Activated T-cell treated with anti-CD3 and anti-CD28 coated beads for 24 hours (primary cell): ENCODE results near the gene TRIM16.
"Not testable (repeated sequence)": the region's sequence is repeated elsewhere in the genome, so short reads cannot be mapped to it uniquely, and the experiment has no call there.

Experiments
- DNase-seq: peaks from one replicate; pipeline ENCODE4 v3.0.0-alpha.2; 2020; ENCODE audit warnings: low read depth

Gene TRIM16

DNA sequence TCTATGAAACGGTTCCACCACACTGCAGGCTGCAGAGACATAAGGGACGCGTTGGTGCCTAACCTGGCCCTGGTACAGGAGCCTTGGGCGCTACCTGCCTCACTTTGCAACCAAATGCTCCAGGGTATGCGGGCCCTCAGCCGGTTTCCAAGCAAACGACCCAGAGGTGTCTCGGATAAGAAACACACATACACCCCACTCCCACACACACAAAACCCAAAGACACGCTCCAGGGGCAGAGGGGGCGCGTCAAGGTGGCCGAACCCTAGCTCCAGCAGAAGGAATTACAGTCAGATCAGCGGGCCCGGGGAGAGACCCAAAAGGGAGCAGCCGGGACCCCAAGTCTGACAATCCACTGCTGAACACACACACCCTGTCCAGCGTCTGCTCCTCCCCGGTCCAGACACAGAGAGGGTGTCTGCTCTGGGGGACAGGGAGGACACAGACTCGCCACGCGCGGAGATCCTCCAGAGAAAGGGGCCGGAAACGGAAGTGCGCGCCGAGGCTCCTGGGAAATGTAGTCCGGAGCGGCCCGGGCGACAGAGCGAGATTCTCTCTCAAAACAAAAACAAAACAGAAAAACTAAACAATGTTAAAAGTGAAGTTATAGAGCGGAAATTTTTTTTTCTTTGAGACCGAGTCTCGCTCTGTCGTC lies at the start of gene TRIM16:
Gene TRIM16, minus strand, starts transcription at position 488 of the 655 bp plus-strand sequence. CDS start 32,702 bp downstream, outside the sequence.
- peak; percentile 75 for DNase-seq

DNA sequence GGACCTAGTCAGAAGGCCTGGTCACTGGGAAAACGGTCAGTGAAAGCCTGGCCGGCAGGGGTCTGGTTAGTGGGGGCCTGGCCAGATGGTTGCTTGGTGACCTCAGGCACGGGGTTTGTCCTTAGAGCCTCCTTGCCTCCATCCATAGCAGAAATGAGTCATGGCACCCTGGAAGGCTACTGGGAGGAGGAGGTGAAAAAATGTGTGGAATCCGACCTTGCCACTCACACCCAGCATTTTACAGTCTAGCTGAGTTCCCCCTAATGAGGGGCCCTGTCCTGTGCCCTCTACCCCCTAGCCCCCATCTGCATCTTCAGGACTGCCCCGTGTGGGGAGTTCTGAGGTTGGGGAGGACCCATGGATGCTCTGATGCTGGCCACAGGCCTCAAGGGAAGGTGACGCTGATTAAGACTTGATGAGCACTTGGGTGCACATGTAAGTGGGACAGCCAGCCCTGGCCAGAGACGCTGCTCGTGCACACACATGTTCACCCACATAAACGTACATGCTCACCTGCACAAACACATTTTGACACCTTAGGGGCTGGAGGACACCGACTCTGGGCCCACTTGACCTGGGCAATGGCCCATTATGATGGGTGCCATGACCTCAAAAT lies 49.2 kb upstream of the TRIM16 start:
- not testable (repeated sequence) for DNase-seq

DNA sequence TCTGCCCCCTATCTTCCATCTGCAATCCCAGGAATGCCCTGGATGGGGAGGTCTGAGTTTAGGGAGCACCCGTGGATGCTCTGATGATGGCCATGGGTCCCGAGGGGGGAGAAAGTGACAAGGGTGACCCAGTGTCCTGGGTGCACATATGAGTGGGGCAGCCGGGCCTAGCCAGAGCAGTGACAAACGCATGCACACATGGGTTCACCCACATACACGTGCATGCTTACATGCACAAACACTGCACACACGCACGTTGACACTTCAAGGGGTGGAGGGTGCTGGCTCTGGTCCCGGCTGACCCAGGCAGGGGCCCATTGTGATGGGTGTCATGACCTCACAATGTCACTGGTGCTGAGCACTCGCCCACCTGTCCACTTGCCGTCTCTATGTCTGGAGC lies 47.8 kb upstream of the TRIM16 start, which contains the start of gene TBC1D26:
Gene TBC1D26, plus strand, starts transcription at position 384 of the 400 bp plus-strand sequence. CDS start 3,066 bp downstream, outside the sequence.
- DNase-seq = not testable (repeated sequence)

DNA sequence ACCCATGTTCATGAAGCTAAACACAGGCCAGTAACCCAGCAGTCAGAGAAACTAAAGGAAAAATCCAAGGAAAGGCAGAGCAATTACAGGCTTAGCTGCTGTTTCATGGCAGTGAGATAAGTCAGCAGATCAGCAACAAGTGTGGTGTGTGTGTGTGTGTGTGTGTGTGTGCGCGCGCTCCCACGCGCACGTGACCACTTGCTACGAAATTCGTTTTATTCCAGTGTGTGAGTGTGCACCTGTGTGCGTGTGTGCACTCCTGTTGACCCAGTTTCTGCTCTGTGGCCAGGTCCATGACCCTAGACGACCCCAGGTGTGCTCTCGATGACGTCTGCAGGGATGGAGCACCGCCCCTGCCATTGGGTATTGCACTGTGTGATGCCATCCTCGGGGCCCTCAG lies 46.4 kb upstream of the TRIM16 start:
- DNase-seq = not testable (repeated sequence)

DNA sequence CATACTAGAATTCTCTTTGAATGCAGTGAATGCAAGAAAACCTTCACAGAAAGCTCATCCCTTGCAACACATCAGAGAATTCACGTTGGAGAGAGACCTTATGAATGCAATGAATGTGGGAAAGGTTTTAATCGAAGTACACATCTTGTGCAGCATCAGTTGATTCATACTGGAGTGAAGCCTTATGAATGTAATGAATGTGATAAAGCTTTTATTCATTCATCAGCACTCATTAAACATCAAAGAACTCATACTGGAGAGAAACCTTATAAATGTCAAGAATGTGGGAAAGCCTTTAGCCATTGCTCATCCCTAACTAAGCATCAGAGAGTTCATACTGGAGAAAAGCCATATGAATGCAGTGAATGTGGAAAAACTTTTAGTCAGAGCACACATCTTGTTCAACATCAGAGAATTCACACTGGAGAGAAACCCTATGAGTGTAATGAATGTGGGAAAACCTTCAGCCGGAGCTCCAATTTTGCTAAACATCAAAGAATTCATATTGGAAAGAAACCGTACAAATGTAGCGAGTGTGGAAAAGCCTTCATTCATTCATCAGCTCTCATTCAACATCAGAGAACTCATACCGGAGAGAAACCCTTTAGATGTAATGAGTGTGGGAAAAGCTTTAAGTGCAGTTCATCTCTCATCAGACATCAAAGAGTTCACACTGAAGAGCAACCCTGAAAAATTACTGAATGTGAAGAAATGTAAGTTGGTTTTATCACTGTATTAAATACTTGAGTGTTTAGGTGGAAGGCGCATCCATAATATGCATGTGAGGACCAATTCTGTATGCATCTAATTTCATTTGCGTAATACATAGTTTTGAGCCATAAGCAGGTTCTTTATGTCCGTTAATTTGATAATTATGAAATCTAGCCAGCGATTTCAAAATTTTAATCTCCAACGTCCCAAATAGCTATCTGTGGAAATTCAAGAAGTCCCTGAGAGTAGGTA lies 32.8 kb upstream of the TRIM16 start:
- DNase-seq = not testable (repeated sequence)

DNA sequence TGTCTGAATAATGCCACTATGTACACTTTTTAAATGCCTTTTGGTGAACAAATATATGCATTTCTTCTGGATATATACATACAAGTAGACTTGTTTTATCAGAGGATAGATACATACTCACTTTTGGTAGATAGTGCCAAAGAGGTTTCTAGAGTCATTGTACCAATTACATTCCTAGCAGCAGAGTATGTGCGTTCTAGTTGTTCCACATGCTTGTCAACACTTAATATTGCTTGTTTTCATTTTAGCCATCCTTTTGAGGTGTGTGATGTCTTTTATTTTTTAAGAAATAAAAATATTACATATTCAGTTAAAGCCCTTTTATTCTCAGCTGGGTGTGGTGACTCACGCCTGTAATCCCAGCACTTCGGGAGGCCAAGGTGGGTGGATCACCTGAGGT lies 24.8 kb upstream of the TRIM16 start:
- not testable (repeated sequence) for DNase-seq

DNA sequence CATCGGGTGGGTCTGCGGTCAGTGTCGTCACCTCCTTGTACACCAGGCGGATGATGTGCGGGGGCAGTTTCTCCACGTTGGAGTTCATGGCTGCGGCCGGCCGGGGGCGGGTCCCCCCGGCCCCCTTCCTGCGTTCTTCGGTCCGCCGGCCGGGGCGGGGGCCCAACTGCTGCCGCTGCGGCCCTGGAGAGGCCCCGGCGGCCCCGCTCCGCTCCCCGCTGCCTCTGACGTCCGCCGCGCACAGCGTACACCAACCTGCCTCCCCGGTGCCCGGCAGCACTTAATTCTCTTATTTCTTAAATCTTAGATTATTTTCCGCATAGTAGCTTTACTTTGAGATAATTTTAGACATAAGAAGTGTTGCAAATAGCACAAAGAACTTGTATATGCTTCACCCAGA lies 20.7 kb upstream of the TRIM16 start:
- DNase-seq = not testable (repeated sequence)

DNA sequence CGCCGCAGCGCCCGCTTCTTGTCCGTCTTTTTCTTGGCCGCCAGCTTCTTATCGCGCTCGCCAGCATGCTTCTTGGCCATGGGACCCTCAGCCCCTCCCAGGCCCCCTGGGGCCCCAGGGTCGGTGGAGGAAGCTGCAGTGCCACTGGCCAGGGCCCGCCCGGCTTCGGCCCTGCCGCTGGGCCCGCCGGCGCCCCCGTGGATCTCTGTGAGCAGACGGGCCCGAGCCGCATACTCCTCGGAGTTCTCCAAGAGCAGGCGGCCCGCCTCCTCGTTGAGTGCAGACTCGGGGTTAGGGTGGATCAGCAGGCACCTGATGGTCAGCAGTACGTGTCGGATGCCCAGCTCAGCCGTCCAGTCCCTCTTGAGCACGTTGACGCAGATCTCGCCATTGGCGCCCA lies 20.1 kb upstream of the TRIM16 start:
- not testable (repeated sequence) for DNase-seq

DNA sequence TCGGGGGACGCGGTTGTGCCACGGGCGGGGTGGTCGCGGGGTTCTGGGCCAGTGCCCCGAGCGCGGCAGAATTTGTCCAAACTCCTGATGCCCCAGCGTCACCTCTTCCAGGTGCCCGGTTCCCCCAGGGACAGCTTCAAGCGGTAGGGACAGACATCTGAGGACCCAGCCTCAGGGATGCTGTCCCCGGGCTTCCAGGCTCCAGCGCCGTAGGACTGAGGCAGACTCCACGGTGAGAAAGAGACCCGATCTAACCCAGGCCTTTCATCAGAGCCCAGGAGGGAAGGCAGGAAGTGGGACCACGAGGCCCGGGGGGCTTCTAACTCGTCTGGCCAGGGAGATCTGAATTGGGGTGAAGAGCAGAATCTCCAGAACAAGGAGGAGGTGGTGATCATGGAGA lies 15.8 kb upstream of the TRIM16 start:
- not testable (repeated sequence) for DNase-seq

DNA sequence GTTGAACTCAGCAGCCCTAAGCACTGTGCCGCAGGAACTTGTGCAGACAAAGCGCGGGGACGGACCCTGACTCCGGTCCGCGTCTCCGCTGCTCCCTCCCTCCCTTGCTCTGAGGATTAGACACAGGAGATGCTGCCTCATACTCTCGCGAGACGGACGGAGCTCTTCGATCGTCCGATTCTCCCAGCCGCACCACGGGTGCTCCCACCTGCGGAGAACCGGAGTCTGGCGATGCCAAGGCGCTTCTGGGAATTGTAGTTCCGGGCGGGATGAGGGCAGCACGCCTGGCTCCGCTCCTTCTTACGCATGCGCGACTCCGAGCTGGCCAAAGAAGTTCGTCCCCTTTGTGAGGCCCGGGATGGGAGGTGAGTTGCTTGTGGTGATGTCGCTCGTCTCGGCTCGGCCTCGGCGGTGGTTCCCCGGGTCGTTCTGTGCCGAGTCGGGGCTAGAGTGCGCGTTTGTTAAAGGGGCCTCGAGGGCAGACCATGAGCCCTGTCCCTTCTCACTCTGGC lies 15.4 kb upstream of the TRIM16 start, which contains the start of gene ZNF286A:
Gene ZNF286A, plus strand, starts transcription at position 340 of the 512 bp plus-strand sequence. CDS start 578 bp downstream, outside the sequence.
- DNase-seq = peak; percentile 97

DNA sequence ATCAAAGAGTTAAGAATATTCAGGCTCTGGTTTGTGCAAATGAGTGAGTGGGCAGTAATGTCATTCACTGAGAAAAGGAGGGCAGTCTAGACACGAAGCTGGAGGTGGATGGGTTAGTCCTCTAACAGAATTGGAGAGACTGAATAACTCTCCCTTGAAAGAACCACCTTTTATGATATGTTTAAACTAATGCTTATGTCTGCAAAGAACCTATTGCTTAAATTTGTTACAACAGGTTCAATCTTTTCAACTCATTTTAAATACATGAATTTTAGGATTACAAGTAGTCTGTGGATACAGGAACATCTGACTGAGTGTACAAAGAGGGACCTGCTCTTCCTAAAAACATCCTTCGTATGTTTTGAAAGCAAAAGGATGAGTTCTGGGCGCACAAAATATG lies 14.9 kb upstream of the TRIM16 start:
- not testable (repeated sequence) for DNase-seq

DNA sequence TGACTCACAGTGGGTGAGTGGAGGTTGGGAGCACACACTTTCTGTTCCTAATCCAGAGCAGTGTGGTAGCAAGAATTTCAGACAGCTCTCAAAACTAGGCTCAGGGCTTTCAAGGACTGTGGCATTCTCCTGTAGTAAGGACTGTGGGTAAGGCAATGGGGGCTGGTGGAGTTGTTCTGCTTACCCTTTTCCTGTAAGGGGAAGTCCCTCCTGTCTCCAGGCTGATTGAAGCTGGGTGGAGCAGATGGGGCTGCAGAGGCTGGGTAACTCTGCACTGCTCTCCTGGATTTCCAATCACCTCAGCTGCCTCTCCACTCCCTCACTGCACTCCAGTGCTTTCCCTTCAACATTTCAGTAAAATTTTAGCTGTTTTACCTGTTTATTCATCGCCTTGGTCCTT lies 3.4 kb upstream of the TRIM16 start:
- DNase-seq = not testable (repeated sequence)

DNA sequence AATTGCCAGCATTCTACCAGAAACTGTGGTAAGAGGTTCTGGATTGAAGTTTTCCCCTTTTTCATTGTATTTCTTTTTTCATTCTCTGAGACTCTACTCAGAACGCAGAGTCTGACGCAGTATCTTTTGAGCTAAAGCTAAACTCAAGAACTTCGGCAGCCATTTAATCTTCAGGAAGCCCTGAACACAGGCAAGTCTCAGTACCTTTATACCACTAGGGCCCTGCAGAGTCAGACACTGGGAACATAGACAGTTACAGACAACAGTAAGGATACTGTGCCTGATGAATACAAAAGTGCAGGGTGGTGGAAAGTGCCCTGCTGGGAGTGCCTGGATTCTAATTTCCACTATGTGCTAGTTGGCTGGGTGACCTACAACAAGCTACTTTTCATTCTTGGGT lies 976 bp downstream of the TRIM16 start:
- not testable (repeated sequence) for DNase-seq

DNA sequence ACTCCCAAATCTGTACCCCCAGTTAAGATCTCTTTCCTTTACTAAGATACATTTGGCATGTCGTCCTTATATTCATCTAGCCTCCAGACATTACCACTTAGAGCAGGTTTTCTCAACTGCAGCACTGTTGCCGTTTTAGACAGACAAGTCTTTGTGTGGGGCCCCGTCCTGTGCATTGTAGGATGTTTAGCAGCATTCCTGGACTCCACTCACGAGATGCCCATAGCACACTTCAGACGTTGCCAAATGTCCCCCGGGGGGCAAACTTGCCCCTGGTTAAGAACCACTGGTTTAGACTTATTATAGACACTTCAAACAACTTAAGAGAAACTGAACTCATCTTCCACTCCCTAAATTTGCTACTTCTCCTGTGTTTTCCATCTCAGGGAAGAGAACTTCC lies 8.1 kb downstream of the TRIM16 start:
- not testable (repeated sequence) for DNase-seq

DNA sequence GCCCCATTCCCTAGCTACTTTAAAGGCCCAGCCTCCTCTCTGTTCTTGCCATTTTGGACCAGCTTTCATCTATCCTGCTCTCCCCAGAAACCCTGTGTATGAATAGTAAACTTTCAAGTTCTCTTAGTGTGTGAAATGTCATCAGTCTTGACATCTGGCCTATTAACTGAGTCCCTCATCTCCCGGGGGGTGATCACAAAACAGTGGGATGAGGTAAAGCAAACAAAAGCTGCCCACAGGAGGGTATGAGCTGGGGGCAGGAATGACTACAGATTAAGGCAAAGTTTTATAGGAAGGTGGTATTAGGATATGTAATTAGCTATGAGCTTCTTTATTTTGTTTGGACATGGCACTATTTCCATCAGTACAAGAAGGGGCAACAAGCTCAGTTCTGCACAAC lies 9.5 kb downstream of the TRIM16 start:
- not testable (repeated sequence) for DNase-seq

DNA sequence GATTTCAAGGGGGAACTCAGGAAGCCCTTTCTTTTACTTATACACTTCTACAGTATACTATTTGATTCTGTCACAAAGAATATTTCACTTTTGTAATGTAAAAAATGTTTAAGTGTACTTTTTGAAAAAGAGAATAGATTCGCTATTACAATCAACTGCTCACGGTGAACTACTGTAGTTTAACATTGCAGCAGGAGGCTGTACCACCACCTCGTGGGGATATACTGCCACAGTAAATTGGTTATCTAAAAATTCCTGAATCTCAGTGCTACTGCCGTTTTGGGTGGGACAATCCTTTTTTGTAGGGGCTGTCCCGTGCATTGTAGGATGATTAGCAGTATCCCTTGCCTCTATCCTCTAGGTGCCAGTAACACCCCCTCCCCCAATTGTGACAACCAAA lies 14.6 kb downstream of the TRIM16 start:
- not testable (repeated sequence) for DNase-seq

DNA sequence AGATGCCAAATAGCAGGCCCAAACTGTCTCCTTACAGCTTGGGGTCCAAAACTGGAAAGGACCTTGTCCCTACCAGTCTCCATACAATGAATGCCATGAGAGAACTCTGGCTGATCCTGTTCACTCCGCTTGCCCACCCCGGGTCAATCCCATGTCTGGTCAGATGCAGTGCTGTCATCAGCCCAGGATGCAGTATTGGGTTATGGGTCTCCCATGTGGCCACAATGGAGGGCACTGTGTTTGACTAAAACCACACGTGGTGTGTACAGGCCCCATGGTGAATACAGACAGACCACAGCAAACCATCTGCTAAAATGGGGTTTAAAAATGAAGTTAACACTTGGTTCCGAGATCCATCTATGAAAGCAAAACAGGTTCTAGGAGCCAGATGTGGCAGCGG lies 20.4 kb downstream of the TRIM16 start:
- DNase-seq = no peak

DNA sequence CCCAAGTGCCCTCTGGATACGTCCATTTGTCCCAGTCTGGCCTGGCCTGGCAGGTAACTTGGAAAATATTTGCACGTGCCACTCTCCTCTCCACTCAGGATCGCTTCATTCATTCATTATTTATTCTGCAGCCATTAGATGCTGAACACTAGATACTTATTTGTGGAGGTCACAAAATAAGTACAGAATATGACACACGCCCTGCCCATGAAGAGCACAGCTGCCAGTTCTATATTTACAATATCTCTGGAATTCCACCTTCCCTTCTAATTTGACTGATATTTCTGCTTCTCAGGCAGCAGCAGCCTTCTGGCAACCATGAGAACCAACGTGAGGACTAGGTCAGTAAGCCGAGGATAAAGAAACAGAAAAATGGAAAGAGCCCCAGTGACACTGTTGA lies 20.9 kb downstream of the TRIM16 start:
- DNase-seq = no peak

DNA sequence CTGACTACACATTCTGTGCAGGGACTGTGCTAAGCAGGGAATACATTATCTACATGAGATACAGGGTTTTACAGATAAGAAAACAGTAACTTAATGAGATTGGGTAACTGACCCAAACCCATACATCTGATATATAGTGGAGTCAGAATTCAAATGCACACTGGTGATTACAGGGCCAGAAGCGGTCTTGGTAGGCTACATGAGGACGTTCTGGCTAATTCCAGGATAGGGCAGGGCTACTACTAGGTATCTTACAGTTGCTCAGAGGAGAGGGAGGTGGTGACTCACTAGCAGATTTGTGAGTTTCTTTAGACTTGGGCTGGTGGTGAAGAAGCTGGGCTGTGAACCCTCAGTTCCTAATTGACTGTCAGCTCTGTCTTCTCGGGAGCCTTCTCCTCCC lies 21.4 kb downstream of the TRIM16 start:
- DNase-seq = no peak

DNA sequence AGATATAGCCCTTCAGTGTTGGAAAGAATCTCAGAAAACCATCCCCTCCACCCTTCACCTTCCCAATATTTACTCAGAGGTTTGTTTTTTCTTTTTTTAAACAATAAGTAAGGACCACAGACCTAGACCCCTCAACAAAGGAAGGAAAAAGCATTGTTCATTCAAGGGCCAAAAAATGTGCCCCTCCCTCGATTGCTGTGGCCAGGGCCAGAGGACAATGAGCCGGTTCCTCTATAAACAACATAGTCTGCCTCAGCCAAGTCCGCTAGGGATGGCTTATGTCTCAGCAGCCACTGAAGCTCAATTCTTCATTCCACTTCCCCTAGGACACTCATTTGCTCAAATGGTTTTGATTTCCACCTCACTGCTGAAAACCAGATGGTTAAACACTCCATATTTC lies 24.0 kb downstream of the TRIM16 start:
- no peak for DNase-seq

DNA sequence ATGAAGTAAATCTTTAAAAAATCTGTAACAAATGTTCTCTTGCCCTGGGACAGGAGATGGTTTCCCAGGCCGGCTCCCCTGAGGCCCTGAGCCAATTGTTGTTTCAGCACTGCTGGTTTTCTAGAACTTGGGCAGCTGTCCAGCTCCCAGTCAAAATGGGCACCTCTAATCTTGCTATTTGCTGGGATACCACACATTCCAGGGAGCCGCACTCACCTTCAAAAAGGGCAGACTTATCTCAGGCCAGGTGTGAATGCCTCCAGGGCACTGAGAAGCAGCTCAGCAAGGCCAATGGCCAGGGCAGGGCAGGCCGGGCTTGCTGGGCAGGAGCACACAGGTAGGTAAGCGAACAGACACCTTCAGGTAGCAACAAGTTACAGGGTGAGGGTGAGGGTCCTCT lies 24.4 kb downstream of the TRIM16 start:
- no peak for DNase-seq

DNA sequence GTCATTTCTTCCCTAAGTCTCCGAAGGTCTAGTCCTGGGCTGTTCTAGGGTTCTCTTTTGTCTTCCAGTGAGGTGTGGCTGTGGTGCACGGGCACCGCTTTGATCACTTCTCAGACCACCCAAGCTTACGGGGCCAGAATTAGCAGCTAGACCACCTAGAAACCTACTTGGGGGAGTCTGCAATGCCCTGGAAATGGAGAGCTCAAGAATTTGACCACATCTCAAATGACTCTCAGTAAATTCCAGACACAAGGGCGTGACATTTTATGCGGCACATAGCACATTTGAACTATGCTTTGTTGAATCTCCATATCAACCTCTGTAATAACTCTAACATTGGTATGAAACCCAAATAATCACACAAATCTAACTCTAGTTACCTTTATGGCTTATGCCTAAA lies 24.9 kb downstream of the TRIM16 start:
- DNase-seq = no peak
